Middle frontal gyrus (tissue), 1 donor: ENCODE results near the gene GABRE.

Experiments used
- DNase-seq: peaks from one replicate; pipeline ENCODE4 v3.0.0-alpha.2; 2015; ENCODE audit warnings: low spot score; ENCODE audit errors: extremely low spot score

The GABRE gene, protein sequence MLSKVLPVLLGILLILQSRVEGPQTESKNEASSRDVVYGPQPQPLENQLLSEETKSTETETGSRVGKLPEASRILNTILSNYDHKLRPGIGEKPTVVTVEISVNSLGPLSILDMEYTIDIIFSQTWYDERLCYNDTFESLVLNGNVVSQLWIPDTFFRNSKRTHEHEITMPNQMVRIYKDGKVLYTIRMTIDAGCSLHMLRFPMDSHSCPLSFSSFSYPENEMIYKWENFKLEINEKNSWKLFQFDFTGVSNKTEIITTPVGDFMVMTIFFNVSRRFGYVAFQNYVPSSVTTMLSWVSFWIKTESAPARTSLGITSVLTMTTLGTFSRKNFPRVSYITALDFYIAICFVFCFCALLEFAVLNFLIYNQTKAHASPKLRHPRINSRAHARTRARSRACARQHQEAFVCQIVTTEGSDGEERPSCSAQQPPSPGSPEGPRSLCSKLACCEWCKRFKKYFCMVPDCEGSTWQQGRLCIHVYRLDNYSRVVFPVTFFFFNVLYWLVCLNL

DNA sequence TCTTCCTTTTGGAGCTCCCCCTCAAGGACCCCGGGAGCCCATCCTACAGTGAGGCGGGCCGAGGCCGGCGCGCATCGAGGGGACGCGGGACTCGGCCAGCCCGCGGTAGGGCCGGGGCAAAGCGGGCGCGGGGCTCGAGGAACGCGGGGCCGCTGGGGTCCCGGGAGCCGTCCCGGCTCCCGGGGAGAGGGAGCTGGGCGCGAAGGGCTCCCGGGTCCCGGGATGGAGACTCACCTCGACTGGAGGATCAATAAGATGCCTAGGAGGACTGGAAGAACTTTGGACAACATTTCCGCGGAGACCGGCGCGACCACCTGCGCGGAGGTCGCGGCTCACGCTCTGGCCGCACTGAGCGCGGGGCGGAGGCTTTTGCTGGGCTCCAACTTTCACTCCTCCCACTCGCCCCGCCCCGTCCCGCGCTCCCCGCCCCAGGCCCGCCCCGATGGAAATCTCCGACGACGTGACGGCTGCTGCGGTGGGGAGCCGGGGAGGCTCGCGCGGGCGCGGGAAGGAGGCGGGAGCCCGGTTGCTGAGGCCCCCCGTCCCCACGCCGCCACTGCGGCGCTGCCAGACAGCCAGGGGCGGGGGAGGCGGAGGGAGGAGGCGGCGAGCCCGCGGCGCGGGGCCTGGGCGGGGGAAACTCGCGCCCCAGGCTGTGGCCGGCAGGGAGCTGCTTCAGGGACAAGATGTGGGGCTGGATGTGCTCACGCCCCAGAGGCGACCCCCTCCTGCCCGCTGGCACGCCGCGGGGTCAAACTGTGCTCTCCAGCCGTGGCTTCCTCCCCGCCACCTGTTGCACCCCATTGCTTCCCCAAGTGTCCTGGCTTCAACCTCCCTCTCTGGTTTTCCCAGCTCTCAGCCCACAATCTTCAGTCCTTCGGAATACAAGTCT lies at the start of gene GABRE:
Gene GABRE (minus strand): TSS at position 341 of the 892 bp plus-strand sequence. CDS start 51 bp downstream, at position 290.
- DNase-seq = no peak

DNA sequence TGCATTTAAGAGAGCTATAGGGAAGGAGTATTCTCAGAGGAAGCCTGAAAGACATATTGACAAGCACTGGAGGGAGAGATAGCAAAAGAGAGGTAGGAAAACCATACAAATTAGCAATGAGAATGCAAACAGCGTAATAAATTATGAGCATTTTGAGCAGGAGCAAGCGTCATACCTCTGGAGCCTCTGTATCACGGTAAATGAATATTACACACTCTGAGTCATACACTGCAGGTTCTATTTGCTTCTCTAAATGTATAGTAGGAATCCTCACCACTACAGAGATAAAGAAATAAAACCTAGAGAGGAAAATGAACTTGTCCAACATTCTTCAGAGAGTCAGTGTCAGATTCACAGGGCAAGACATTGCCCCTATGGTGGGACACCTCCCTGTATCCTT lies 46.4 kb upstream of the GABRE start:
- DNase-seq = no peak

DNA sequence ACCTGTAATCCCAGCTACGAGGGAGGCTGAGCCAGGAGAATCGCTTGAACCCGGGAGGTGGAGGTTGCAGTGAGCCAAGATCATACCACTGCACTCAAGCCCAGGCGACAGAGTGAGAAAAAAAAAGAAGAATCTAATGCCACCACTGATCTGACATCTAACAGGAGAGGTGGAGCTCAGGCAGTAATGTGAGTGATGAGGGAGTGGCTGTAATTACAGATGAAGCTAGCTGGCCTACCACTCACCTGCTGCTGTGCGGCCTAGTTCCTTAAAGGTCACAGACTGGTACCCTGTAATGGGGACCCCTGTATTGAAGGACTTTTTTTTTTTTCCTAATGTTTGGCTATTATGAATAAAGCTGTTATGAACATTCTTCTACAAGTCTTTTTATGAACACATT lies 25.3 kb upstream of the GABRE start:
- no peak for DNase-seq

DNA sequence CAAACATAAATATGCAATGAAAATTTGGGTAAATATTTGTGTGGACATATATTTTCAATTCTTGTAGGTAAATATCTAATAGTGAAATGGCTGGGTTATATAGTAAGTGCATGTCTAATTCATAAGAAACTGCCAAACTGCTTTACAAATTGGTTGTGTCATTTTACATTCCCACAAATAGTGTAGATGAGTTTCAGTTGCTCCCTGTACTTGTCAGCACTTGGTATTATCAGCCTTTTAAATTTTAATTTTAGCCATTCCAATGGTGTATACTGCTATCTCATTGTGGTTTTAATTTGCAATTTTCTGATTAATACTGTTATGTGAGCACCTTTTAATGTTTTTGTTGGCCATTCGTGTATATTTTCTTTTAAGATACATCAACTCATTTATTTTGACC lies 23.1 kb upstream of the GABRE start:
- DNase-seq = no peak

DNA sequence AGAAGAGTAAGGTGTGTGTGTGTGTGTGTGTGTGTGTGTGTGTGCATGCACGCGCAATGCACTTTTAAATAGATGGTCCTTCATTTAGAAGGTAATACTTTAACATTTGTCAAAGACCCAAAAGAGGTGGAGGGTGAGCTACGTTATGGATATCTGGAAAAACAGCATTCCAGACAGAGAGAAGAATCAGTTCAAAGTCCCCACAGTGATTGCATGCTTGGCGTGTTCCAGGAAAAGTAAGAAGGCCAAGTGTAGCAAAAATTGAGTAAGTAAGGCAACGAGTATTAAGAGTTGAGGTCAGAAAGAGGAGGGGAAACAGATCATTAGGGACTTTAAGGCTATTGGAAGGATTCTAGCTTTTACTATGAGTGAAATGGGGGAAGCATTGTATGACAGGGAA lies 21.9 kb upstream of the GABRE start:
- no peak for DNase-seq

DNA sequence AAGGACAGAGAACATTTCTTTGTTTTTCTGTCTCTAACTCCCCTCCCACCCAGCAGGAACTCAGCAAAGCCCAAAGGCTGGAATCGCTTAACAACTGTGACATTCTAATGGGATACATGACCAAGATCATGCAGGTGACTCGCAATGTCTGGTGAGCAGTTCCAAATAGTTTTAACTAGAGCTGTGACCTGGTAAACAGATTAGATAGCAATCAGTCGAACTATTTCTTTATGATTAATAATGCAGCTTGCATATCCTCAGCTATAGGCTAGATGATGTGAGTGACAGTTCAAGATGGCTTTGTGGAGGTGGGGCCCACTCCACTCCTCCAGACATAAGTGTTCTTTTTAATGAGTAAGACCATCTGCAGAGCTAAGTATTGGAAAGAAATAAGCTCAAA lies 20.0 kb upstream of the GABRE start:
- no peak for DNase-seq

DNA sequence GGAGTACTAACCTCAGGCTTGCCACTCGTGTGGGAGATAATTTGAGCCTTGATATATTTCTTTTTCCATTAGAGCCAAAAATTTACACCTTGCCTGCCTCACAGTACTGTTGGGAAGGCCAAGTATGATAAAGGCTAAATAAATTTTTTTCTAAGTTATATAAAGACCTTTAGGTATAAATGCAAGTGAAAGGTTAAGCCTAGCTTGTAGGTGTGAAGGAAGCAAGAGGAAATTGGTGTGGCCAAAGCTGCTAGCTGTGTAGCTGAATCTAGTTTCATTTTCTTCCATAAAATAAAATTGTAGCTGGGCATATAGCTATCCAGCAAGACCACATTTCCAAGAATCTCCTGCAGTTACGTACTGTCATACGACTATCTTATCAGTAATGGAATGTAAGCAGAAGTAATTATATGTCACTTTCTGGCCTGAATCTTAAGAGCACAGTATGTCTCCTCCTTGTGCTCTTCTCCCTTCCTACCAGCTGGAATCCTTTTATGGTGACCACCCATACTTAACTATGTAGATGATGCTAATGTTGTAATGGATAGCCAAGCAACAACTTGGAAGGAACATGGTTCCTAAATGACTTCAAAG lies 14.3 kb upstream of the GABRE start:
- no peak for DNase-seq

DNA sequence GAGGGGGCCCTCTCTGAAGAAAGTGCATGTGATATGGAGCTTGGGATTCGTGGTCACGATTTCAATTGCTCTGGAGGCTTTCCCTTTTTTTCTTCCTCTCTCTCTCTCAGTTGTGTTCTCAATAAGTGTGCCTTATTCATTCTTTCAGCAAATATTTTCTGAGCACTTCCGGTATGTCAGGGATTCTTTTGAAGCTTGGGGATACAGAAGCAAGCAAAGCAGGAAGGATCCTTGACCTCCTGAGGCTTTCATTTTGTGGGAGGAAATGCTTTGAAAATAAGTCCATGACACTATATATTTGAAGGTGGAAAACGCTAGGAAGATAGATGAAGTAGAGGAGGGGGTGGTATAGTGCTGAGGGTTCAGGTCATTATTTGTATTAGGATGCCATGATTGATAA lies 12.6 kb upstream of the GABRE start:
- DNase-seq = no peak

DNA sequence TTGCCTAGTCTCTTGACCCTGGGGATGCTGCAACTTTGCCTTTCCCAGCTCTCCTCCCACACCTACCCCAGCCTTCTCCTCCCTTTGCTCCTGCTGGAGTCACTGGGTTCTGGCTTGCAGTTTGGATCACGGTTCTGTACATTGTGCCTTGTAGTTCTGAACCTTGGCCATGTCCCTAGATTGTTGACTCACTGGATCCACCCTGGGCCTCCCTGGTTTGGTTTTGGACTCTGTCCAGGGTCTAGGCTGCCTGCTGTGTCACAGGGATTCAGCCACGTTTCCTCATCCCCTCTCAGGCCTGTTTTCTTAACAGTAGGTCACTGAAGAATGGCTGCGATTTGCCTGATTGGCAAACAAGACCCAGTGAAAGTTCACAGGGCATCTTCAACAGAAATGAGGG lies 11.5 kb upstream of the GABRE start:
- no peak for DNase-seq

DNA sequence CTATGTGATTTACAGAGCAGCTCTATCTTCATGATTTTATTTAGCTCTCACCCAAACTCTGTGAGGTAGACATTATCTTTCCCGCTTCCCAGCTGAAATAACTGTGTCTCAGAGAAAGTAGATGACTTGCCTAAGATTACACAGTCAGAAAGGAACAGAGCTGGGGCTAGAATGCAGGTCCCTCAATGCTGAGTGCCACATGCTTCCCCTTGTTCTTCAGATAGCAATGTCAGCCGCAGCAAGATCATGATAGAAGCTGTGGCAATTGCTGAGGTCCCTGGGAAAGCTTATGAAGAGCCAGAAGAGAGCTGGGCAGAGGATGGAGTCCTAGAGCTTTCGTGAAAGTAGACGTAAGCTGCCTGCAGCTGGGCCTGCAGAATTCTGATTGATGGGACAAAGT lies 11.1 kb upstream of the GABRE start:
- no peak for DNase-seq

DNA sequence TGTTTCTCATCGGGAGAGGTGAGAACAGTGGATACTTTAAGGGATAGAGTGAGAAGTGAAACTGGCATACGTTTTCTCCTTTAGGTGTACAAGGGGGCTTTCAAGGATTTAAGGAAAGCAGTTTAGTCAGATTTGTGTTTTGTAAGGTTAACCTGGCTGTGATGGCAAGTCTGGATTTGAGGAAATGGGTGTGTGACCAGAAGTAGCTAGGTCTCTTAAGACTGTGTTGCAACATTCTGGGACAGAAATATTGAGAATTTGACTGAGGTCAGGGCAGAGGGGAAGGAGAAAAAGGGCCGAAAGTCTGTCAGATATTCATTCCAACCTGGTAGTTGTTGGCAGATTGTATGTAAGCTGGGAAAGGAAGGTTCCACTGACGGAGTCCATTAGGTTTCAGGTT lies 10.4 kb upstream of the GABRE start:
- DNase-seq = no peak

DNA sequence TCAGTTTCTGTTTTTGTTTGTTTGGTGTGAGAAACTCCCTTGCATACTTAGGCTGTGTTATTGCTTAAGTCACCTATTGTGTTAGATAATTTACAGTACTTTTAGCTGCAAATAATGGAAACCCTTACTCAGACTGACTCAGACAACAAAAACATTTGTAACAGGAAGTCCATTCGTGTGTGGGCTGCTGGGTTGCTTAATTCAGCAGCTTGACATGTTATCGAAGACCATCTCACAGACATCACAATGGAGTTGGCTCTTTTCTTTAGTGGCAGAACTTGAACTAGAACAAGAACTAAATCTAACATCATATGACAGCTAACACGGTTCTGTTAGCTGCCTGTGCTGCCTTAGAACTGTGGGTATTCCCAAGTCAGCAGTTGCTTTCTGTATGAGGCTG lies 9.9 kb upstream of the GABRE start:
- no peak for DNase-seq

DNA sequence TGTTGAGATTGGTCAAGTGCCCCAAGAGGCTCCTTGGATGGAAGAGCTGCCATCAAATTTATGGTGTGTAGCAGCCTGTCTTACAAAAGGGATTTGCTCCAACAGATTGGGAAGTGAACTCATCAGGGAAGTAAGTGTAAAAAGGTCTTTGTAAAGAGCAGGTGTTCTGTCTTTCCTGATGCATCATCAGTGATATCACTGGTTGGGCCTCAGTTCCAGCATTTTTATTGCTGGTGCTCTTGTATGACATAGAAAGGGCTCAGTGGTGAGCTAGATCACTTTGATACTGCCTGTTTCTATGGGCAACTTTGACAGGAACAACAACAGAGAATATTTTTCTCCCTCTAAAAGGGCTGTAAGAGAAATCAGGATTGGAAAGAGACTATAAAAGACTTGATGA lies 8.7 kb upstream of the GABRE start:
- no peak for DNase-seq

DNA sequence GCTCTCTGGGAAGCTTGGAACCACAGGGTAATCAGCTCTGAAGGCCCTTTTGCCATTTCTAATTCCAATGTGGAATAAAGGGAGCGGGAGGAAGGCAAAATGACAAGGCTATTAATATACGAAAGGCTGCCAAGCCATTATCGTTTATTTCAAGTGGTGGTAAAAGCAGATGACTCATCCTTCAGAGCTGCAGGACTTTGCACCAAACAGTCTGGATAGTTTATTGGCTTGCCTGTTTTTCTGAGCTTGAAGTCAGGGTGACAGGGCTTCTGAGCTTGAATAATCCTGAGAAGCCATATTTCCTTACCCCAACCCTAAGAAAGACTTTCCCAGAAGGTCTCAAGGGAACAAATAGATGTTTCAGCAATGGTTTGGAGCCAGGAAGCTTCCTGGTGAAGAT lies 7.7 kb upstream of the GABRE start:
- no peak for DNase-seq

DNA sequence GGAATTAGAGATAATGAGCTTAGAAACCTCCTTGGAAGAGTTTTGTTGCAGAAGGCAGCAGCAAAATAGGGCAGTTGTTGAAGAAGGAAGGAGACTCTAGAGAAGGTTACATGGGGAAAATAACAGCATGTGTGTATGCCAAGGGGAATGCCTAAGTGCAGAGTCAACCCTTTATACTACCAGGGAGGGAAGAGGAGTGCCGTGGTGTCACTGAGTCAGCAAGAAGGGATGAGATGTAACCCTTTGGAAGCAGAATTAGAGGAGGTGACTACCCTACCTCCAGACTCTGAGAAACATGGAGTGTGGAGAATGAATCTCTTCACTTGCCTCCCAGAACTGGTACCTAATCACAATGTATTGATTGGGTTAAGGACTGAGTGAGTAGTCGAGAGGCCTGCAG lies 6.7 kb upstream of the GABRE start:
- no peak for DNase-seq

DNA sequence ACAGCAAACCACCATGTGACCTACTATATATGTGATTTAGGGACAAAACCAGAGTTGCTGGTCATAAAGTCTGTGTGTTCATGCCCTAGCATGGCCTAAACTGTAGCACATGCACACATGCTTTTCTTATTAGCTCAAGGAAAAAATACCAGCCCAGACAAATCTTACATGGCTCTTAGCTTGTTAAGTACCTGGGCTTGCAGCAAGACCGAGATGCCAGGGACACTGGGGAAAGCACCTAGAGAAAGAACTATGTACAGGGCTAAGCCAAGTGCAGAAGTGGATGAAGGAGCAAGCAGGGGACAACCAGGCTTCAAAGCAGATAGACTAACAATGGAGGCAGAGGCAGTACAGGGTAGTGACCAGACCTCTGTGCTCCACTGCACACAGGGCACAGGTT lies 3.4 kb upstream of the GABRE start:
- no peak for DNase-seq

DNA sequence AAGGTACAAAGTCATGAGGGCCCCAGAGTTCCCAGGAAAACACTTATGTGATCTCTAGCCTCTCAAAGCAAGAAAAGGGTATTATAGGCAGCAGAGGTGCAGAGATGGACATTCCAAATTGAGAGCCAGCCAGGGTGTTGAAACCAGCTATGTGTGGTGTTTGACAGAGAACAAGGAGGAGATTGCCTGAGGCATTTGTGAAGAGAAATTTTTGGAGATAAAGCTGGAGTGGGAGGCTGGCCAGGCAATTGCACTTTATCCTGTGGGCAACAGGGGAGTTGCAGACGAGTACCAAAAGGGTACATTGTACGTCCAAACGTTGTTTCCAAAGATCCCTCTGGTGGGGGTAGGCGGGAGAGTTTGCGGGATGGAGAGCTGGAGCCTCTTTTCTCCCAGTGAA lies 2.5 kb upstream of the GABRE start:
- no peak for DNase-seq

DNA sequence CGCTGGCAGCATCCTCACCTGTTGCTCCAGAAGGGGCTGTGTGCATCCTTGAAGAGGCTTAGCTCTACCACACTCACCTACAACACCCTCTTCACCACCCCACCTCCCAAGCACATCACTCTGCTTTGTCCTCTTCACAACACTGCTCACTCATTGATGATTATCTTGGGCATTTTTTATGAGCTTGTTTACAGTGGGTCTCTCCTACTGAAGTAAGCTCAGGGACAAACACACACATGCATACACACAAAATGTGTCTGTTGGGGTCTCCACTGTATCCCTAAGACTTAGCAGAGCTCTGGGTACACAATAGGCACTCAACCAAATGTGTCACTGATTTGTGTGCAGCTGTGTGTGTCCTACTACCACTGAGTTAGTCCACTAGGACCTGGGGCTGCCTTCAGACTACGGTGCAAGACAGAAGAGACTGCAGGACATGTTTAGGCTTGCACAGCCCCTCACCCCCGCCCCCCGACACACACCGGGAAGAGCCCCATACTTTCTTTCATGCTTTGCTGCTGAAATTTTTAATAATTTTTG lies 1.3 kb upstream of the GABRE start:
- DNase-seq = no peak

DNA sequence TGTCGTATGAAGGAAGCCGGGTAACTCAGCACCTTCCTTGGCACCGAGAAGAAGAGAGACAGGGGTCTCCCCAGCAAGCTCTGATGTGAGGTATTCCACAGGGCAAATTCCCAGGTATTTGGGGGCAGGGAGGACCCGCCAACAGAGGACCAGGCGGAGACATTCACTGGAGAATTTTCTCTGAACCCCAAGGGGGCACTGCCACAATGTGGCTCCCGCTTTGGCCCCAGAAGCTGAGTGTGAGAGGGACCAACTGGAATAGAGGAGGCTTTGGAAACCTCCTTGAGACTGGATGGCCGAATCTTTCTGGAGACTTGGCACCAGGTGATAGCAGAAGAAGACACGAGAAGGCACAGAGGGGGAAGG lies 735 bp upstream of the GABRE start:
- DNase-seq = no peak

DNA sequence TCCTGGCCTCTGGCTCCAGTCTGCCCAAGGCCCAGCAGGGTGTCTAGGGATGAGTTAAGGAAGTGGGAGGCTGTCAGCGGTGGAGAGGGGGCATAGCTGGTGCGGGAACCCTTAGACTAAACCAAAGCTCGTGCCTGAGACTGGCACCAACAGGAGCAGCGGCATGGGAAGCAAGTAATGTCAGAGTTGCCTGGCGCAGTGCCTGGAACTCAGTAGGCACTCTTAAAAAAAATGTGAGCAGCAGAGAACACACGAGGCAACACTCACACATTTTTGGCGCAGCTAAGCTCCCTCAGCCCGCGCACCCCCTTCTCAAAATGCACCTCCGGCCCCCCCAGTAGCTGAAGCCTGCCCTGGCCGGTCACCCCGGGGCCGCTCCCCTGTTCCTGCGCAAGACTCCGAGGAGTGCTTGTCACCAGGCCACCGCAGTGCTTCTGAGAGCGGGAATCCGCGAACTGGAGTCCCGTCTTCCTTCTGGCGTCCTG lies 583 bp downstream of the GABRE start:
- no peak for DNase-seq

DNA sequence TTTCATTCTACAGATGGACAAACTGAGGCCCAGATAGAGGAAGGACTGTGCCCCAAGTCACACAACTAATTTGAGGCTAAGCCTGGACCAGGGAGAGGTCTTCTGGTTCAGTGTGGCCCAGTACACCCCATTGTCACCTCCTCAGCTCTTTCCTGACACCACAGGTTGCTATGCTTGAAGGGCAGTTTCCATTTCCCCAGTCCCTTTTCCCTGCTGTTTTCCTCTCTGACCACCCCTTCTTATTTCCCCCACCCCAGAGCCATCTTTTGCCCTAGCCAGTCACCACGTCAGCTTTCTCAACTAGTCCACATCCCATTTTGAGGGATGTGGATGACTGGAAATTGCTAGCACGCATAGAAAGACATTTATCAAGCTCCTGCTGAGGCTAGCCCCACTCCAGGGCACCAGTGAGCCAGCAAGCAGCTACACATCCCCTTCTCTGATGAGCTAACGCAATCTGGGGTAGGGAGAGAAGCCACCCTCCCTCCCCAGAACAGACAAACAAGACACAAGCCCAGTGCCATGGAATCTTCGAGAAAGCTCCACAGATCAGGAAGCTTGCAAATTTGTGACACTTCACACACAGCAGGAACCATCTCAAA lies 1.3 kb downstream of the GABRE start:
- DNase-seq = no peak
